ENCODE results near the gene KCNQ1. TPM values are rescaled to one million over a fixed set of nuclear protein-coding genes. Genes with fewer than 3 reads are reported as not detected.

KCNQ1 gene
- total and polyA plus RNA-seq, 9 of the 15 experiments (the other 6 are each of a cell fraction or from before 2014, with no cell fraction given) = 0.44 TPM; not detected in 8

GRCh38 chr11:2870460-2870859 lies 425.7 kb downstream of the KCNQ1 start:
- no TSS peak for BruUV-seq (replicated peaks)

More at GRCh38 chr11:2870460-2870859, 425.7 kb downstream of the KCNQ1 start:
- Histone ChIP-seq H3K36me3 (ENCODE audit: control insufficient read depth, insufficient read depth, low read length) (no peaks in the 10 kb centered on the region), H2AFZ (ENCODE audit: low read depth, low read length) (no peak overlapping the region), H3K4me1 (replicated peaks in 1 of 2; ENCODE audit: control insufficient read depth in 2 of 2, insufficient read depth in 2 of 2, low read length in 2 of 2) (peaks cover 10 to 38% of the 10 kb centered on the region in 2 experiments; a peak in 4 of 5 replicates), H4K20me1 (replicated peaks; ENCODE audit: control insufficient read depth, insufficient read depth, low read length) (no peaks in the 10 kb centered on the region), H3K4me2 (ENCODE audit: insufficient read depth, low read length) (no peak overlapping the region), H3K9me3 (replicated peaks; ENCODE audit: control insufficient read depth, insufficient read depth, low read depth, low read length) (peaks cover 7% of the 10 kb centered on the region), H3K79me2 (ENCODE audit: control insufficient read depth, insufficient read depth, low read length) (no peaks in the 10 kb centered on the region), H3K9ac (ENCODE audit: insufficient read depth in 1 of 2, low read depth in 2 of 2, low read length in 2 of 2) (no peak overlapping the region), H3K27me3 (ENCODE audit: control insufficient read depth in 2 of 2, insufficient read depth in 2 of 2, low read length in 2 of 2) (no peaks in the 10 kb centered on the region; a peak in 1 of 5 replicates), H3K4me3 (no peak overlapping the region), H3K9me1 (ENCODE audit: control insufficient read depth, insufficient read depth, low read length) (no peaks in the 10 kb centered on the region), H3K27ac (ENCODE audit: extremely low read depth, low read depth, low read length) (no peak overlapping the region)
- intact Hi-C loops (cut with micrococcal nuclease) = no loop called here
- in situ Hi-C loops (cut with MboI) = no loop called here
- DNase-seq (ENCODE audit: extremely low read depth in 1 of 4, low spot score in 3 of 4) (no peak), ATAC-seq (no peak), FAIRE-seq (no peak)
- ChIA-PET CTCF (ENCODE audit: low intra/inter-chr PET ratio) (no interaction called here), POLR2A (interaction anchor here (0.6 kb wide), 1 partner anchor 29 kb away, joined by 3 read pairs; no protein-coding TSS in a partner anchor)
- TF ChIP-seq IFI16 (CRISPR knock-in tag; IDR thresholded peaks at IDR 0.05) (no peak), ZNF282 (CRISPR knock-in tag; IDR thresholded peaks at IDR 0.05) (no peak), MECOM (CRISPR knock-in tag; IDR thresholded peaks at IDR 0.05) (no peak), ZNF830 (CRISPR knock-in tag; IDR thresholded peaks at IDR 0.05) (no peak), ZBTB40 (IDR thresholded peaks at IDR 0.05) (no peak), ZBTB40 (CRISPR knock-in tag; IDR thresholded peaks at IDR 0.05) (no peak)
- 42% methylated on average over 17 of the region's 17 CpGs for WGBS (ENCODE audit: insufficient coverage, low coverage, missing lambda C conversion rate)
